A549 (cell line): Measurements from ENCODE around the gene NXPH4. TPM values are rescaled to one million over a fixed set of nuclear protein-coding genes. Genes with fewer than 3 reads are reported as not detected.

Experiments
- ATAC-seq, 2 experiments: fragments of 200-7000 bp in 1 of 2; fragments of >200 bp in 1 of 2; cut with Nextera tagmentation in 1 of 2; cut with Tn5 transposase in 1 of 2; 3 replicates each; pipeline versions ENCODE4 v1.8.0 to v1.9.1; 2018 to 2020; ENCODE audit warnings: mild to moderate bottlenecking in 1 of 2, moderate library complexity in 1 of 2
- CTCF ChIA-PET: fragments of 300-600 bp; sonication (Branson Sonifier 250); formaldehyde crosslinking; extraction: SDS; loops from one replicate; lab custom pipeline; 2021; ENCODE audit warnings: antibody characterized with exemption, inconsistent platforms; lab: Yijun Ruan, JAX
- POLR2A ChIA-PET: fragments of 350-600 bp; formaldehyde crosslinking; extraction: SDS; loops from one replicate; lab custom pipeline; 2021; ENCODE audit warnings: antibody characterized with exemption, inconsistent platforms; lab: Yijun Ruan, JAX
- DNase-seq, 2 experiments: peaks; one replicate each; pipeline versions ENCODE4 v3.0.0 to v3.0.0-alpha.2; 2011 to 2016; ENCODE audit warnings: low read depth in 1 of 2, low spot score in 1 of 2
- FAIRE-seq: peaks from 2 replicates; lab custom pipeline; 2011; peaks lifted over from hg19 to GRCh38; lab: Jason Lieb, UNC
- H3K27ac ChIP-seq, 2 experiments: fragments of >200 bp; sonication (Bioruptor Twin); formaldehyde crosslinking; 3 replicates each; pipeline ENCODE4 v1.5.1; 2016 to 2017
- H3K4me1 ChIP-seq: fragments of >200 bp; sonication (Bioruptor Twin); formaldehyde crosslinking; 3 replicates; pipeline ENCODE4 v1.6.1; 2016
- H3K4me2 ChIP-seq: fragments of >200 bp; sonication (Bioruptor Twin); formaldehyde crosslinking; 3 replicates; pipeline ENCODE4 v1.6.1; 2016
- H3K4me3 ChIP-seq: fragments of >200 bp; sonication (Bioruptor Twin); formaldehyde crosslinking; 3 replicates; pipeline ENCODE4 v1.5.1; 2016
- H3K9me3 ChIP-seq: fragments of >200 bp; sonication (Bioruptor Twin); formaldehyde crosslinking; 3 replicates; pipeline ENCODE4 v1.6.1; 2016
- ATOH8 ChIP-seq: fragments of 250-450 bp; sonication (Bioruptor Pico); IDR thresholded peaks from 2 replicates; pipeline ENCODE4 v1.5.0; 2020; ENCODE audit warnings: low read depth, mild to moderate bottlenecking, moderate library complexity
- BHLHE40 ChIP-seq: IDR thresholded peaks from 2 replicates; pipeline ENCODE4 v1.6.1; 2012; ENCODE audit warnings: low read depth, low read length, inconsistent platforms
- CBX2 ChIP-seq: fragments of 200-600 bp; sonication (generic); IDR thresholded peaks from 2 replicates; pipeline ENCODE4 v1.6.1; 2016; ENCODE audit warnings: low read depth, mild to moderate bottlenecking, borderline replicate concordance
- CTCF ChIP-seq: fragments of >200 bp; sonication (Bioruptor Twin); formaldehyde crosslinking; IDR thresholded peaks from 3 replicates; pipeline ENCODE4 v1.5.1; 2016
- E2F6 ChIP-seq: IDR thresholded peaks from 2 replicates; pipeline ENCODE4 v1.6.1; 2012; ENCODE audit warnings: low read depth, borderline replicate concordance
- HDAC2 ChIP-seq: fragments of 200-600 bp; sonication (generic); IDR thresholded peaks from 2 replicates; pipeline ENCODE4 v1.6.1; 2016
- HMGXB4 ChIP-seq: fragments of 250-450 bp; sonication (Bioruptor Pico); IDR thresholded peaks from 2 replicates; pipeline ENCODE4 v1.5.0; 2021; ENCODE audit warnings: mild to moderate bottlenecking, moderate library complexity, borderline replicate concordance
- JUNB ChIP-seq: fragments of >200 bp; sonication (Bioruptor Twin); formaldehyde crosslinking; IDR thresholded peaks from 2 replicates; pipeline ENCODE4 v1.6.1; 2016
- KDM5A ChIP-seq: fragments of 200-600 bp; sonication (generic); IDR thresholded peaks from 2 replicates; pipeline ENCODE4 v1.6.1; 2016; ENCODE audit warnings: antibody characterized with exemption, mild to moderate bottlenecking
- NPAS2 ChIP-seq: fragments of 250-450 bp; sonication (Bioruptor Pico); IDR thresholded peaks from 2 replicates; pipeline ENCODE4 v1.8.0; 2022; ENCODE audit warnings: mild to moderate bottlenecking, moderate library complexity, borderline replicate concordance
- NR3C1 ChIP-seq: fragments of >200 bp; sonication (Bioruptor Twin); formaldehyde crosslinking; IDR thresholded peaks from 3 replicates; pipeline ENCODE4 v1.6.1; 2017
- PHF8 ChIP-seq: fragments of 200-600 bp; sonication (generic); IDR thresholded peaks from 2 replicates; pipeline ENCODE4 v1.6.1; 2016; ENCODE audit warnings: low read depth, mild to moderate bottlenecking, antibody characterized with exemption, moderate library complexity, borderline replicate concordance
- RAD21 ChIP-seq, 2 experiments: fragments of >200 bp in 1 of 2; sonication (Bioruptor Twin) in 1 of 2; formaldehyde crosslinking in 1 of 2; IDR thresholded peaks in 1 of 2; conservative IDR thresholded peaks in 1 of 2; 2 replicates in 1 of 2; 3 replicates in 1 of 2; pipeline ENCODE4 v1.6.1; 2012 to 2018; ENCODE audit warnings: inconsistent platforms in 1 of 2
- RCOR1 ChIP-seq: fragments of 150-350 bp; IDR thresholded peaks from 2 replicates; pipeline ENCODE4 v1.6.1; 2014; ENCODE audit warnings: antibody characterized with exemption, low read length, low read depth
- RFX5 ChIP-seq: fragments of 450-650 bp; IDR thresholded peaks from 2 replicates; pipeline ENCODE4 v1.7.1; 2014; ENCODE audit warnings: antibody characterized with exemption, mild to moderate bottlenecking, moderate library complexity
- USF2 ChIP-seq: fragments of 450-650 bp; IDR thresholded peaks from 2 replicates; pipeline ENCODE4 v1.6.1; 2014; ENCODE audit warnings: antibody characterized with exemption
- ZC3H11A ChIP-seq: fragments of 450-650 bp; IDR thresholded peaks from 2 replicates; pipeline ENCODE4 v1.6.1; 2014; ENCODE audit warnings: antibody characterized with exemption, mild to moderate bottlenecking
- ZFP36 ChIP-seq: fragments of 450-650 bp; IDR thresholded peaks from 2 replicates; pipeline ENCODE4 v1.6.1; 2014; ENCODE audit warnings: borderline replicate concordance; ENCODE audit not compliant: partially characterized antibody
- WGBS: methylation state at CpG from one replicate; pipeline ENCODE4 v1.1.6; 2017; ENCODE audit errors: missing lambda C conversion rate; 5-methylcytosine and 5-hydroxymethylcytosine counted together
- polyA plus RNA-seq, 4 experiments: library from polyadenylated mRNA; depleted of rRNA in 3 of 4; stranded (reverse); fragments of >200 nt; fragmentation: RNase III in 1 of 4; extraction: RNeasy Plus Mini Kit Qiagen cat#74134 plus additional on column Dnase treatment in 1 of 4; gene quantifications; 2 replicates in 3 of 4; 3 replicates in 1 of 4; pipeline ENCODE4 v1.2.3, GENCODE V29; 2011 to 2017

The NXPH4 gene
- polyA plus RNA-seq, 2 of the 4 experiments (the other 2 are of a cell fraction): 0.52 to 3.5 TPM

- no peak for FAIRE-seq
- TF ChIP-seq CBX2: no peak
- no peak for TF ChIP-seq ZC3H11A
- no peak for TF ChIP-seq KDM5A
- no peak for TF ChIP-seq ZFP36
- TF ChIP-seq E2F6: no peak
- TF ChIP-seq BHLHE40: no peak
- no peak for TF ChIP-seq PHF8
- TF ChIP-seq, all 56 proteins: peak for 0
- Histone ChIP-seq H3K9me3 (no peaks in the 10 kb centered on the region), H3K4me1 (peaks cover 31% of the 10 kb centered on the region; the same call in 2 of the 3 replicates), H3K4me2 (peak overlapping the region; percentile 83), H3K4me3 (peak overlapping the region; percentile 55), H3K27ac (peak overlapping the region; percentile 75 to 93; a peak in 5 of 6 replicates)
- DNase-seq: peak in 1 of 2 experiments; percentile 59
- ATAC-seq: peak; percentile 7 to 31; a peak in 3 of 6 replicates
- POLR2A ChIA-PET: interaction anchor here (0.6 to 3.1 kb wide), 3 partner anchors 11 to 168 kb away, joined by 7 to 20 read pairs (median 11); partner anchors contain the start of gene SHMT2
- CTCF ChIA-PET: interaction anchor here (1.0 to 26.5 kb wide), 10 partner anchors 11 to 342 kb away, joined by 3 to 615 read pairs (median 25); partner anchors contain the start of genes GLI1, INHBE, NXPH4 and SHMT2
- WGBS: 52% methylated on average over 14 of the region's 19 CpGs
Measured at GRCh38 chr12:57240926-57241401, 24.4 kb downstream of the NXPH4 start.

GRCh38 chr12:57241402-57242310, 25.1 kb downstream of the NXPH4 start:
- DNase-seq: no peak
- ATAC-seq: no peak
- Histone ChIP-seq H3K4me1 (peaks cover 31% of the 10 kb centered on the region; the same call in 2 of the 3 replicates), H3K9me3 (no peaks in the 10 kb centered on the region), H3K4me2 (peak overlapping the region; percentile 98), H3K4me3 (no peak overlapping the region; the same call in 2 of the 3 replicates), H3K27ac (no peak overlapping the region; a peak in 1 of 6 replicates)
- 69% methylated on average over 48 of the region's 48 CpGs for WGBS
- CTCF ChIA-PET: interaction anchor here (0.9 to 26.5 kb wide), 21 partner anchors 10 to 342 kb away, joined by 3 to 615 read pairs (median 13); partner anchors contain the start of genes GLI1, INHBE, NXPH4 and SHMT2
- POLR2A ChIA-PET: interaction anchor here (1.6 to 1.9 kb wide), 2 partner anchors 12 to 28 kb away, joined by 6 to 12 read pairs; partner anchors contain the start of gene SHMT2
- no peak for FAIRE-seq
- TF ChIP-seq USF2: 0 out of 2 replicates have a peak, but pooled peaks have one; percentile 12
- TF ChIP-seq RAD21 (conservative IDR thresholded peaks at IDR 0.05 in 1 of 2, IDR thresholded peaks at IDR 0.05 in 1 of 2): no peak

- H3K9me3 ChIP-seq: no peaks in the 10 kb centered on the region
- WGBS: 23% methylated on average over 13 of the region's 18 CpGs
- ChIA-PET POLR2A (interaction anchor here (1.6 to 1.9 kb wide), 2 partner anchors 13 to 29 kb away, joined by 6 to 12 read pairs; partner anchors contain the start of gene SHMT2), CTCF (interaction anchor here (0.6 to 26.5 kb wide), 38 partner anchors 8 to 282 kb away, joined by 3 to 615 read pairs (median 5); partner anchors contain the start of genes GLI1, INHBE, NEMP1 and NXPH4)
- peaks cover 31% of the 10 kb centered on the region; the same call in 2 of the 3 replicates for H3K4me1 ChIP-seq
- ATAC-seq (no peak), DNase-seq (no peak), FAIRE-seq (no peak)
- TF ChIP-seq NPAS2 (CRISPR knock-in tag) (no peak), JUNB (no peak), HMGXB4 (CRISPR knock-in tag) (no peak), ATOH8 (CRISPR knock-in tag) (no peak), RCOR1 (no peak), RFX5 (no peak), HDAC2 (no peak), CTCF (no peak), NR3C1 (no peak)
- peak overlapping the region in 1 of 2 experiments; percentile 80; a peak in 3 of 6 replicates for H3K27ac ChIP-seq
- H3K4me3 ChIP-seq: peak overlapping the region; percentile 48
- H3K4me2 ChIP-seq: peak overlapping the region; percentile 98
Measured at GRCh38 chr12:57242329-57242690, 25.7 kb downstream of the NXPH4 start.
